Measurements from ENCODE around the gene SSTR5.

The SSTR5 gene

GRCh38 chr16:1125471-1125870, 52.9 kb downstream of the SSTR5 start:
- DNase-seq (ENCODE audit: low spot score), result peak; percentile 60

GRCh38 chr16:1126044-1126443, 53.5 kb downstream of the SSTR5 start:
- DNase-seq (ENCODE audit: low spot score), result no peak

- no peak for DNase-seq (ENCODE audit: low spot score)
Measured at GRCh38 chr16:1126586-1126985, 54.0 kb downstream of the SSTR5 start.

GRCh38 chr16:1127101-1127500, 54.6 kb downstream of the SSTR5 start:
- DNase-seq (ENCODE audit: low spot score), result no peak

GRCh38 chr16:1127971-1128715, 55.6 kb downstream of the SSTR5 start:
- no peak for DNase-seq (ENCODE audit: low spot score)

- no peak for DNase-seq (ENCODE audit: low spot score)
Measured at GRCh38 chr16:1129106-1129960, 56.8 kb downstream of the SSTR5 start.

- DNase-seq (ENCODE audit: low spot score), result no peak
Measured at GRCh38 chr16:1130382-1130781, 57.8 kb downstream of the SSTR5 start.

All from D341Med (cell line).